ENCODE data around the gene AGRP.

Gene AGRP

GRCh38 chr16:67471758-67472384 lies 11.5 kb downstream of the AGRP start:
- H3K9me3 ChIP-seq (ENCODE audit: insufficient read depth, low read length, severe bottlenecking): no peaks in the 10 kb centered on the region
- no peaks in the 10 kb centered on the region for H3K4me1 ChIP-seq (ENCODE audit: insufficient read depth, low read length)
- TF ChIP-seq EZH2 (IDR thresholded peaks at IDR 0.05; ENCODE audit: borderline replicate concordance, low read depth, low read length, severe bottlenecking): no peak
- TF ChIP-seq, protein P1, sequence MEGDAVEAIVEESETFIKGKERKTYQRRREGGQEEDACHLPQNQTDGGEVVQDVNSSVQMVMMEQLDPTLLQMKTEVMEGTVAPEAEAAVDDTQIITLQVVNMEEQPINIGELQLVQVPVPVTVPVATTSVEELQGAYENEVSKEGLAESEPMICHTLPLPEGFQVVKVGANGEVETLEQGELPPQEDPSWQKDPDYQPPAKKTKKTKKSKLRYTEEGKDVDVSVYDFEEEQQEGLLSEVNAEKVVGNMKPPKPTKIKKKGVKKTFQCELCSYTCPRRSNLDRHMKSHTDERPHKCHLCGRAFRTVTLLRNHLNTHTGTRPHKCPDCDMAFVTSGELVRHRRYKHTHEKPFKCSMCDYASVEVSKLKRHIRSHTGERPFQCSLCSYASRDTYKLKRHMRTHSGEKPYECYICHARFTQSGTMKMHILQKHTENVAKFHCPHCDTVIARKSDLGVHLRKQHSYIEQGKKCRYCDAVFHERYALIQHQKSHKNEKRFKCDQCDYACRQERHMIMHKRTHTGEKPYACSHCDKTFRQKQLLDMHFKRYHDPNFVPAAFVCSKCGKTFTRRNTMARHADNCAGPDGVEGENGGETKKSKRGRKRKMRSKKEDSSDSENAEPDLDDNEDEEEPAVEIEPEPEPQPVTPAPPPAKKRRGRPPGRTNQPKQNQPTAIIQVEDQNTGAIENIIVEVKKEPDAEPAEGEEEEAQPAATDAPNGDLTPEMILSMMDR (IDR thresholded peaks at IDR 0.05; ENCODE audit: borderline replicate concordance, extremely low read depth, low read length, poor library complexity, severe bottlenecking): no peak
- ATAC-seq (ENCODE audit: insufficient read depth, low read depth) (no peak), DNase-seq (no peak)
- no peak overlapping the region for H3K4me2 ChIP-seq (ENCODE audit: insufficient read depth, low read length)
- H3K4me3 ChIP-seq (ENCODE audit: low read depth in 1 of 2, low read length in 2 of 2): no peak overlapping the region
- H3K36me3 ChIP-seq (ENCODE audit: insufficient read depth, low read length): no peaks in the 10 kb centered on the region
- peaks cover 46% of the 10 kb centered on the region for H4K20me1 ChIP-seq (ENCODE audit: insufficient read depth, low read length)
- H2AFZ ChIP-seq (ENCODE audit: low read depth, low read length): no peak overlapping the region
- H3K9ac ChIP-seq (ENCODE audit: low read depth, low read length): no peak overlapping the region
- H3K27ac ChIP-seq (ENCODE audit: low read length): no peak overlapping the region
- peaks cover 76% of the 10 kb centered on the region for H3K79me2 ChIP-seq (ENCODE audit: insufficient read depth, low read length)
- H3K27me3 ChIP-seq (ENCODE audit: insufficient read depth, low read length, poor library complexity): no peaks in the 10 kb centered on the region

DNA sequence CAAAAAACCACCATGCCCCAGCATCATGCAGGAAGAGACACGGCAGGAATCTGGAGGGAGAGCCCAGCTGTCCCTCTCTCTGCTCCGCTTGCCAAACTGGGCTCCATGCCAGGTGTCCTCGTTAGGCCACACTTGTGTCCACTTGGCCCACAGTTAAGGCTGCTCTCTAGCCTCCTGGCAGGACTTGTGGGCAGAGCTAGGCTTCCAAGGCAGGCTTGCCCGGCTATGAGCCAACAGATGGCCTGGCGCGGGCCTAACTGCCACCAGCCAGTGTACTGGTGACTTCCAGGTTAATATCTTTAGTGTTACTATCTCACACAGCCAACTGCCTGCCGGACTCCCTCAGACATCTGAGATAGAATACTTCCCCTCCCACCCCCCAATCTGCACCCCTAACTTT lies 13.0 kb downstream of the AGRP start:
- Histone ChIP-seq H3K4me2 (ENCODE audit: insufficient read depth, low read length) (no peak overlapping the region), H2AFZ (ENCODE audit: low read depth, low read length) (no peak overlapping the region), H3K79me2 (ENCODE audit: insufficient read depth, low read length) (peaks cover 70% of the 10 kb centered on the region), H3K27me3 (ENCODE audit: insufficient read depth, low read length, poor library complexity) (no peaks in the 10 kb centered on the region), H3K4me1 (ENCODE audit: insufficient read depth, low read length) (no peaks in the 10 kb centered on the region), H3K36me3 (ENCODE audit: insufficient read depth, low read length) (no peaks in the 10 kb centered on the region), H3K9me3 (ENCODE audit: insufficient read depth, low read length, severe bottlenecking) (no peaks in the 10 kb centered on the region), H3K27ac (ENCODE audit: low read length) (no peak overlapping the region), H3K4me3 (ENCODE audit: low read depth in 1 of 2, low read length in 2 of 2) (no peak overlapping the region), H3K9ac (ENCODE audit: low read depth, low read length) (no peak overlapping the region), H4K20me1 (ENCODE audit: insufficient read depth, low read length) (peaks cover 49% of the 10 kb centered on the region)
- TF ChIP-seq, protein P1 (IDR thresholded peaks at IDR 0.05; ENCODE audit: borderline replicate concordance, extremely low read depth, low read length, poor library complexity, severe bottlenecking): no peak
- no peak for TF ChIP-seq EZH2 (IDR thresholded peaks at IDR 0.05; ENCODE audit: borderline replicate concordance, low read depth, low read length, severe bottlenecking)
- ATAC-seq (ENCODE audit: insufficient read depth, low read depth) (no peak), DNase-seq (no peak)

GRCh38 chr16:67468731-67469130 lies 14.6 kb downstream of the AGRP start:
- ATAC-seq (ENCODE audit: insufficient read depth, low read depth): no peak
- Histone ChIP-seq H4K20me1 (ENCODE audit: insufficient read depth, low read length) (peaks cover 48% of the 10 kb centered on the region), H3K4me2 (ENCODE audit: insufficient read depth, low read length) (no peak overlapping the region), H3K36me3 (ENCODE audit: insufficient read depth, low read length) (no peaks in the 10 kb centered on the region), H3K4me3 (ENCODE audit: low read depth in 1 of 2, low read length in 2 of 2) (no peak overlapping the region), H3K27me3 (ENCODE audit: insufficient read depth, low read length, poor library complexity) (no peaks in the 10 kb centered on the region), H3K9ac (ENCODE audit: low read depth, low read length) (no peak overlapping the region), H3K4me1 (ENCODE audit: insufficient read depth, low read length) (no peaks in the 10 kb centered on the region), H3K9me3 (ENCODE audit: insufficient read depth, low read length, severe bottlenecking) (no peaks in the 10 kb centered on the region), H3K79me2 (ENCODE audit: insufficient read depth, low read length) (peaks cover 65% of the 10 kb centered on the region), H2AFZ (ENCODE audit: low read depth, low read length) (no peak overlapping the region), H3K27ac (ENCODE audit: low read length) (no peak overlapping the region)
- no peak for TF ChIP-seq EZH2 (IDR thresholded peaks at IDR 0.05; ENCODE audit: borderline replicate concordance, low read depth, low read length, severe bottlenecking)
- TF ChIP-seq, protein P1 (IDR thresholded peaks at IDR 0.05; ENCODE audit: borderline replicate concordance, extremely low read depth, low read length, poor library complexity, severe bottlenecking): no peak
- DNase-seq: no peak
